GF-D8 (cell line): ENCODE data around the gene FAU.

ENCODE experiments used
- DNase-seq: peaks from one replicate; lab custom pipeline; 2025; lab: John Stamatoyannopoulos, UW

The FAU gene

GRCh38 chr11:65072631-65072966 lies 49.3 kb downstream of the FAU start:
- no peak for DNase-seq

- DNase-seq, result no peak
These were observed 49.9 kb downstream of the FAU start for GRCh38 chr11:65071907-65072630.
